Fibroblast of skin of right quadriceps (primary cell): Measurements from ENCODE around the gene RPL31.

Experiments
- DNase-seq: peaks from one replicate; pipeline ENCODE4 v3.0.0-alpha.2; 2013

The RPL31 gene

GRCh38 chr2:100976061-100976460 is 26.0 kb upstream of the RPL31 start:
- no peak for DNase-seq

- peak; percentile 61 for DNase-seq
These were observed 25.3 kb upstream of the RPL31 start for GRCh38 chr2:100976645-100977391.

- DNase-seq: no peak
These were observed 24.6 kb upstream of the RPL31 start for GRCh38 chr2:100977511-100977910.

GRCh38 chr2:100978582-100979191 is 23.4 kb upstream of the RPL31 start:
- peak; percentile 45 for DNase-seq

DNA sequence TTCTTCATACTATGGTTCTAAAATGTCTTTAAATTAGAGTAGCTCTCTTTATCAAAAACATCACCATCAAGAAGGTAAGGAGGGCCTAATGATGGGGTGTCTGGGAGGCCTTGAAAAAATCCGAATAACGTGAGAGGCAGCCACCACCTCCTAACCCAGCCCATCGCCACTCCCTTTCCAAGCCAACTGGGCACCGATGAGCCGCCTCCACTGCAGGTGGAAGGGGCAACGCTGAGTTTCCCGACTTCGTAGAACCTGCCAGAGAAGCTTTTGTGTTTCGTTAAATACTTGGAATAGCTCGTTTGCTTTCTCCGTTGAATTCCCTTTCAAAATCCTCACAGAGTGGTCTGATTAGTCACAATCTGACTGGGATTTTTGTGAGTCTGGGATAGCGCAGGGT is 22.0 kb upstream of the RPL31 start:
- no peak for DNase-seq

GRCh38 chr2:100981011-100981410 is 21.1 kb upstream of the RPL31 start:
- DNase-seq: no peak

DNA sequence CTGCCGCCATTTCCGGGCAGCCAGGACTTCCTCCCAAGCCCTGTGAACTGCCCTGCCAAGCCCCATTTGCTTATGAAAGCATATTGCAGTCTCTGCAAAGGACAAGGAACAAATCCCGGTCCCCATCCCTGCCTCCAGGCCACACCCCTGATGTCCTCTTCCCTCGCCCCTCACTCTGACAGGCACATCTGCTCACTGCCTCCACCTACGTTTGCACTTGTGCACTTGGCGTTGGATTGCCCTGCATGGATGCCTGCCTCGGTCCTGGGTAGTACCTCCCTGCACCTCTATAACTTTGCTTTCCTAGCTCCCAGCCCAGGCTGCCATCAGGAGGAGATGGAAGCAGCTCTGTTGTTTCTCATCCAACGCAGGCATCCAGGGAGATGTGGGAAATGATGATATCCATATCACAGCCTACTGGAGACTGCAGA is 19.6 kb upstream of the RPL31 start:
- DNase-seq: no peak

DNA sequence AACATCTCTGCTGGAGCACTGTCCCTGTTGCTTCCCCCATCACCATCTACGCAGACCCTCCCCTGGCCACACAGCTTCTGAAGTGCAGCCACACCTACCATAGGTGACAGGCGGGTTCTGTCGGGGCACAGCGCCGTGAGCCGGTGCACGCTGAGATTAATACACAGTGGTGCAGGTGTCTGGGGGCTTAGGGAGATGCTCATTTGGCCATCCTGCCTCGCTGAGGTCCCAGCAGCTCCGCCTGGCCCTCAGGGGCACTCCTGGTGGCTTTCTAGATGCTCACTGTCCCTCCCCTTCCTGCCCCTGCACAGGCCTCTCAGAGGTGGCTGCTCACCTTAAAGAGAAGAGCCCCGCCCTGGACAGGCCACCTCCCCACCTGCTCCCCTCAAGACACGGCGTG is 18.9 kb upstream of the RPL31 start:
- DNase-seq: no peak

- no peak for DNase-seq
These were observed 18.3 kb upstream of the RPL31 start for GRCh38 chr2:100983684-100984310.

- DNase-seq: peak; percentile 67
These were observed 17.2 kb upstream of the RPL31 start for GRCh38 chr2:100984892-100985307.

GRCh38 chr2:100986157-100986556 is 15.9 kb upstream of the RPL31 start:
- no peak for DNase-seq

- no peak for DNase-seq
These were observed 14.6 kb upstream of the RPL31 start for GRCh38 chr2:100987536-100987935.

DNA sequence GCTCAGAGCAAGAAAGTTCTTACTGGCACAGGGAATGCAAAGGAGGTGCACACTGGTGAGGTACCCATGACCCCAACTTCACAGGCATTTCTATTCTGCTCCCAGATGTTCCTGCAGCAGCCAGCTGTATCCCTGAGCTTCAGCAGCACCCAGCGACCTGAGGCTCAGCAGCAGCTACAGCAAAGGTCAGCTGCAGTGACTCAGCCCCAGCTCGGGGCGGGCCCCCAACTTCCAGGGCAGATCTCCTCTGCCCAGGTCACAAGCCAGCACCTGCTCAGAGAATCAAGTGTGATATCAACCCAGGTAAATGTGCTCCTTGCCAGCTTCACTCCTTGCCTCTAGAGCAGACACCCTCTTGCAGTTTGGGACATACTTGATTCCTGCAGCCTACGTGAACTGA is 14.1 kb upstream of the RPL31 start:
- no peak for DNase-seq

- peak; percentile 43 for DNase-seq
These were observed 13.3 kb upstream of the RPL31 start for GRCh38 chr2:100988630-100989417.

- DNase-seq: no peak
These were observed 12.4 kb upstream of the RPL31 start for GRCh38 chr2:100989666-100990065.

GRCh38 chr2:100990166-100990565 is 11.9 kb upstream of the RPL31 start:
- DNase-seq: no peak

- DNase-seq: no peak
These were observed 11.3 kb upstream of the RPL31 start for GRCh38 chr2:100990650-100991403.

DNA sequence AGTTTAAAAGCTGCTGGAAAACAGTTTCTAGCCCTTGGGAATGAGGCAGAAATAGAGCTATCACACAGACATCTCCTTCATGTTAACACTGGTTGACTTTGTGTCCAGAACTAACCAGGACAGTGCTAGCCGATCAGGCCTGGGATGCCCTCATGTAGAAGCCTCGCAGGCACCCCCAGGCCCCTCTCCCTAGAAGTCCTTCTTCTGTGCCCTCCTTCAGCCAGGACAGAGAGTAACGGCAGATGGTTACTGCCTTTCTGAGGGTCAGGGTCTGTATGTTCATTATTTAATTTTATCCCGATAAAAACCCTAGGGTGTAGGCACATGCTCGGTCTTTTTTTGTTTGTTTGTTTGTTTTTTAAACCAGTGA is 10.7 kb upstream of the RPL31 start:
- no peak for DNase-seq

DNA sequence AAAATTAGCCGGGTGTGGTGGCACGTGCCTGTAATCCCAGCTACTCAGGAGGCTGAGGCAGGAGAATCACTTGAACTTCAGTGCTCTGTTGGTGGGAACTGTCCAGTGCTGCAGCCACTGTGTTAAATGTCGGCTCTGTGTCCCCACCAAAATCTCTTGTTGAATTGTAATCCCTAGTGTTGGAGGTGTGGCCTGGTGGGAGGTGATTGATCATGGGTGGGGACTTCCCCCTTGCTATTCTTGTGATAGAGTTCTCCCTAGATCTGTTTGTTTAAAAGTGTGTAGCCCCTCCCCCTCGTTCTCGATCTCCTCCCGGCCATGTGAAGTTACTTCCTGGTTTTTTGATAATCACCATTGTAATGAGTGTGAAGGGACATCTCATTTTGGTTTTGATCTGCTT is 9.8 kb upstream of the RPL31 start:
- no peak for DNase-seq

GRCh38 chr2:100993294-100993693 is 8.8 kb upstream of the RPL31 start:
- DNase-seq: no peak

- no peak for DNase-seq
These were observed 6.6 kb upstream of the RPL31 start for GRCh38 chr2:100995309-100996075.
